WTC11 (cell line): ENCODE measurements around the gene RPL10A. TPM values are rescaled to one million over a fixed set of nuclear protein-coding genes. Genes with fewer than 3 reads are reported as not detected.
A peak's percentile ranks its signal among the peaks of the same experiment; 100 is the strongest.

Experiments
- ATAC-seq: fragments of 200-7000 bp; cut with Tn5 transposase; 2 replicates; pipeline ENCODE4 v1.10.0; 2021; ENCODE audit warnings: mild to moderate bottlenecking, moderate library complexity
- CTCF ChIA-PET: fragments of 300-600 bp; sonication (Branson Sonifier 250); formaldehyde crosslinking; loops from one replicate; lab custom pipeline; 2021; ENCODE audit warnings: antibody characterized with exemption; lab: Charles Lee
- POLR2A ChIA-PET: fragments of 350-600 bp; sonication (Branson Sonifier 250); formaldehyde crosslinking; loops from one replicate; lab custom pipeline; 2021; ENCODE audit warnings: antibody characterized with exemption; lab: Charles Lee
- DNase-seq: peaks from one replicate; pipeline ENCODE4 v3.0.0; 2021; ENCODE audit warnings: low spot score
- H3K27ac Mint-ChIP-seq: 2 replicates; pipeline ENCODE4 v1.8.0; 2021; ENCODE audit warnings: mixed read lengths
- H3K27me3 Mint-ChIP-seq: 2 replicates; pipeline ENCODE4 v1.8.0; 2021; ENCODE audit warnings: low read depth, mild to moderate bottlenecking, moderate library complexity, mixed read lengths
- H3K36me3 Mint-ChIP-seq: 2 replicates; pipeline ENCODE4 v1.8.0; 2021; ENCODE audit warnings: mixed read lengths
- H3K4me1 Mint-ChIP-seq: 2 replicates; pipeline ENCODE4 v1.8.0; 2022; ENCODE audit warnings: mixed read lengths
- H3K4me3 Mint-ChIP-seq: 2 replicates; pipeline ENCODE4 v1.8.0; 2021; ENCODE audit warnings: mild to moderate bottlenecking, moderate library complexity, mixed read lengths
- H3K9me3 Mint-ChIP-seq: 2 replicates; pipeline ENCODE4 v1.8.0; 2021; ENCODE audit warnings: mixed read lengths
- EMX1 ChIP-seq: fragments of 250-450 bp; sonication (Bioruptor Pico); IDR thresholded peaks from 2 replicates; pipeline ENCODE4 v1.8.0; 2021; ENCODE audit warnings: mild to moderate bottlenecking
- ESRRA ChIP-seq: sonication (generic); formaldehyde crosslinking; IDR thresholded peaks from 2 replicates; pipeline ENCODE4 v1.8.1; 2022; ENCODE audit warnings: mild to moderate bottlenecking, missing genetic modification reagents, borderline replicate concordance
- ETV6 ChIP-seq: sonication (generic); formaldehyde crosslinking; IDR thresholded peaks from 2 replicates; pipeline ENCODE4 v1.8.1; 2022; ENCODE audit warnings: mild to moderate bottlenecking, missing genetic modification reagents
- FOXJ3 ChIP-seq: sonication (generic); formaldehyde crosslinking; IDR thresholded peaks from 2 replicates; pipeline ENCODE4 v1.9.0; 2021; ENCODE audit warnings: missing genetic modification reagents, mild to moderate bottlenecking, borderline replicate concordance
- TCF7 ChIP-seq: sonication (generic); formaldehyde crosslinking; IDR thresholded peaks from 2 replicates; pipeline ENCODE4 v1.8.0; 2022; ENCODE audit warnings: mild to moderate bottlenecking, low read depth, missing genetic modification reagents, moderate library complexity
- ZNF121 ChIP-seq: sonication (generic); formaldehyde crosslinking; IDR thresholded peaks from 2 replicates; pipeline ENCODE4 v1.8.0; 2023; ENCODE audit warnings: missing genetic modification reagents
- ZNF219 ChIP-seq: sonication (generic); formaldehyde crosslinking; IDR thresholded peaks from 2 replicates; pipeline ENCODE4 v1.8.0; 2023; ENCODE audit warnings: missing genetic modification reagents, mild to moderate bottlenecking, borderline replicate concordance
- ZNF396 ChIP-seq: fragments of 250-450 bp; sonication (Bioruptor Pico); IDR thresholded peaks from 2 replicates; pipeline ENCODE4 v1.8.0; 2021; ENCODE audit warnings: mild to moderate bottlenecking, moderate library complexity, borderline replicate concordance
- ZNF423 ChIP-seq: fragments of 250-450 bp; sonication (Bioruptor Pico); IDR thresholded peaks from 2 replicates; pipeline ENCODE4 v2.1.2; 2022; ENCODE audit warnings: mild to moderate bottlenecking, moderate library complexity
- ZNF671 ChIP-seq: fragments of 250-450 bp; sonication (Bioruptor Pico); IDR thresholded peaks from 2 replicates; pipeline ENCODE4 v1.8.0; 2021; ENCODE audit warnings: mild to moderate bottlenecking
- total RNA-seq: library from RNA; stranded (reverse); gene quantifications from 3 replicates; pipeline ENCODE4 v1.2.3, GENCODE V29; 2021
- TF ChIP-seq, protein P1 (sequence below): sonication (generic); formaldehyde crosslinking; IDR thresholded peaks from 2 replicates; pipeline ENCODE4 v1.8.0; 2023; ENCODE audit warnings: missing genetic modification reagents, mild to moderate bottlenecking, borderline replicate concordance
- TF ChIP-seq, protein P2 (sequence below): sonication (generic); formaldehyde crosslinking; IDR thresholded peaks from 2 replicates; pipeline ENCODE4 v1.8.1; 2022; ENCODE audit warnings: mild to moderate bottlenecking, missing genetic modification reagents, moderate library complexity, borderline replicate concordance
- TF ChIP-seq, protein P3 (sequence below): fragments of 250-450 bp; sonication (Bioruptor Pico); conservative IDR thresholded peaks from 2 replicates; pipeline ENCODE4 v1.9.0; 2021; ENCODE audit warnings: mild to moderate bottlenecking
- TF ChIP-seq, protein P4 (sequence below): fragments of 250-450 bp; sonication (Bioruptor Pico); IDR thresholded peaks from 2 replicates; pipeline ENCODE4 v1.9.0; 2021; ENCODE audit warnings: mild to moderate bottlenecking

Gene RPL10A
- total RNA-seq, 1 experiment from 2014 or later, result 1,829 TPM

DNA sequence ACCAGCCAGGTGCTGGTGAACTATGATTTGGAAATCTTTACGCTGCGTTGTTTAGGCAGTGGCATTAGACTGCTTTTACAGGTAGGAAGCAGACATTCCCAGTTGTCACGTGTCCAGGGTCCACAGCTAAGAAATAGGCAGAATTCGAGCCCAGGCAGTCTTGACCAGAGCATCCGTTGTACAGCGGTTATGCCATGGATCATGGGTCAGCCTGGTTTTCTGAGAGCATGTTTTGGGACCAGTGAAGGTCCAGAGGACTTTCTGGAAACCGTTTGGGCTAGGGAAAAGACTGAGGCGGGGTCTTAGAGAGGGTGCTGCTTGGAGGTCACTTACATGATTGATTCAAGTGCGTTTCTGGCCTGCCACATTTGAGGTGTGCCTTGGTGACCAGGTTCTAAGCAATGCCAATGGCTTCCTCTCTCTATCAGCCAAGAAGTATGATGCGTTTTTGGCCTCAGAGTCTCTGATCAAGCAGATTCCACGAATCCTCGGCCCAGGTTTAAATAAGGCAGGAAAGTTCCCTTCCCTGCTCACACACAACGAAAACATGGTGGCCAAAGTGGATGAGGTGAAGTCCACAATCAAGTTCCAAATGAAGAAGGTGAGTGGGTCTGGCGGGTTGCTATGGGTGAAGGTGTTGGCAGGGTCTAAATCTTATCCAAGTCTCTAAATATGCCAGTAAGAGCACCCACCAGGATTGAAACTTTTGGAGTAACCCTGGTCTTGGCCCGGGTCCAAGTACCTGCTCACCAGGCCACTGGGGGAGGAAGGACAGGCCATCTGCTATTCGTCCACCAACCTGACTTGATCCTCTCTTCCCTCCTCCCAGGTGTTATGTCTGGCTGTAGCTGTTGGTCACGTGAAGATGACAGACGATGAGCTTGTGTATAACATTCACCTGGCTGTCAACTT is 1.8 kb downstream of the RPL10A start (continued):
- TF ChIP-seq, protein P1, sequence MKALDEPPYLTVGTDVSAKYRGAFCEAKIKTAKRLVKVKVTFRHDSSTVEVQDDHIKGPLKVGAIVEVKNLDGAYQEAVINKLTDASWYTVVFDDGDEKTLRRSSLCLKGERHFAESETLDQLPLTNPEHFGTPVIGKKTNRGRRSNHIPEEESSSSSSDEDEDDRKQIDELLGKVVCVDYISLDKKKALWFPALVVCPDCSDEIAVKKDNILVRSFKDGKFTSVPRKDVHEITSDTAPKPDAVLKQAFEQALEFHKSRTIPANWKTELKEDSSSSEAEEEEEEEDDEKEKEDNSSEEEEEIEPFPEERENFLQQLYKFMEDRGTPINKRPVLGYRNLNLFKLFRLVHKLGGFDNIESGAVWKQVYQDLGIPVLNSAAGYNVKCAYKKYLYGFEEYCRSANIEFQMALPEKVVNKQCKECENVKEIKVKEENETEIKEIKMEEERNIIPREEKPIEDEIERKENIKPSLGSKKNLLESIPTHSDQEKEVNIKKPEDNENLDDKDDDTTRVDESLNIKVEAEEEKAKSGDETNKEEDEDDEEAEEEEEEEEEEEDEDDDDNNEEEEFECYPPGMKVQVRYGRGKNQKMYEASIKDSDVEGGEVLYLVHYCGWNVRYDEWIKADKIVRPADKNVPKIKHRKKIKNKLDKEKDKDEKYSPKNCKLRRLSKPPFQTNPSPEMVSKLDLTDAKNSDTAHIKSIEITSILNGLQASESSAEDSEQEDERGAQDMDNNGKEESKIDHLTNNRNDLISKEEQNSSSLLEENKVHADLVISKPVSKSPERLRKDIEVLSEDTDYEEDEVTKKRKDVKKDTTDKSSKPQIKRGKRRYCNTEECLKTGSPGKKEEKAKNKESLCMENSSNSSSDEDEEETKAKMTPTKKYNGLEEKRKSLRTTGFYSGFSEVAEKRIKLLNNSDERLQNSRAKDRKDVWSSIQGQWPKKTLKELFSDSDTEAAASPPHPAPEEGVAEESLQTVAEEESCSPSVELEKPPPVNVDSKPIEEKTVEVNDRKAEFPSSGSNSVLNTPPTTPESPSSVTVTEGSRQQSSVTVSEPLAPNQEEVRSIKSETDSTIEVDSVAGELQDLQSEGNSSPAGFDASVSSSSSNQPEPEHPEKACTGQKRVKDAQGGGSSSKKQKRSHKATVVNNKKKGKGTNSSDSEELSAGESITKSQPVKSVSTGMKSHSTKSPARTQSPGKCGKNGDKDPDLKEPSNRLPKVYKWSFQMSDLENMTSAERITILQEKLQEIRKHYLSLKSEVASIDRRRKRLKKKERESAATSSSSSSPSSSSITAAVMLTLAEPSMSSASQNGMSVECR (CRISPR knock-in tag), result no peak
- peak; percentile 46; the same call in 1 of the 2 replicates for TF ChIP-seq EMX1
- TF ChIP-seq FOXJ3 (CRISPR knock-in tag), result no peak
- TF ChIP-seq, protein P2, sequence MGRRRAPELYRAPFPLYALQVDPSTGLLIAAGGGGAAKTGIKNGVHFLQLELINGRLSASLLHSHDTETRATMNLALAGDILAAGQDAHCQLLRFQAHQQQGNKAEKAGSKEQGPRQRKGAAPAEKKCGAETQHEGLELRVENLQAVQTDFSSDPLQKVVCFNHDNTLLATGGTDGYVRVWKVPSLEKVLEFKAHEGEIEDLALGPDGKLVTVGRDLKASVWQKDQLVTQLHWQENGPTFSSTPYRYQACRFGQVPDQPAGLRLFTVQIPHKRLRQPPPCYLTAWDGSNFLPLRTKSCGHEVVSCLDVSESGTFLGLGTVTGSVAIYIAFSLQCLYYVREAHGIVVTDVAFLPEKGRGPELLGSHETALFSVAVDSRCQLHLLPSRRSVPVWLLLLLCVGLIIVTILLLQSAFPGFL (CRISPR knock-in tag), result no peak

DNA sequence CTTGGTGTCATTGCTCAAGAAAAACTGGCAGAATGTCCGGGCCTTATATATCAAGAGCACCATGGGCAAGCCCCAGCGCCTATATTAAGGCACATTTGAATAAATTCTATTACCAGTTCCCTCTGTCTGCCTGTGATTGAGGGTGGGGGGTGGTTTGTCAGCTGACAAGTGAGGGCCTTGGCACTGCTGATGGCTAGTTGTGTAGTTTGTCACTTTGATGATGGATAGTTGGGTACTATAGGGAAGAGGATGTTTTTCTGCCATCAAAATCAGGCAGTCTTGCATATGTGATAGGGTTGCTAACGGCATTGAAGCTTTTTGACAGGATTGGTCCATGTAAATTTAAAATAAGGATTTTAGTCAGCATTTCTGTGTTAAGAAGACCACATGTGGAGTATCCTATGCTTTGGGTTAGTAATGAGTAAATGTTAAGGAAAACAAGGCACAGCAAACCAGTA is 2.5 kb downstream of the RPL10A start:
- Mint-ChIP-seq H3K9me3 (no peaks in the 10 kb centered on the region), H3K27me3 (peaks cover 13% of the 10 kb centered on the region), H3K36me3 (peaks cover 58% of the 10 kb centered on the region), H3K4me1 (peaks cover 47% of the 10 kb centered on the region), H3K4me3 (peak overlapping the region; percentile 95), H3K27ac (peak overlapping the region; percentile 97)
- ATAC-seq (no peak), DNase-seq (no peak)
- ChIA-PET CTCF (interaction anchor here (1.1 to 1.8 kb wide), 4 partner anchors 21 to 128 kb away, joined by 5 to 8 read pairs (median 6); partner anchors contain the start of gene PPARD), POLR2A (interaction anchor here (1.1 to 7.9 kb wide), 4 partner anchors 15 to 27 kb away, joined by 3 to 54 read pairs (median 36); partner anchors contain the start of gene TEAD3)
- no peak for TF ChIP-seq ESRRA
- TF ChIP-seq ETV6, result no peak
- TF ChIP-seq ZNF671 (CRISPR knock-in tag), result peak; percentile 8; the same call in 1 of the 2 replicates
- TF ChIP-seq, protein P3, sequence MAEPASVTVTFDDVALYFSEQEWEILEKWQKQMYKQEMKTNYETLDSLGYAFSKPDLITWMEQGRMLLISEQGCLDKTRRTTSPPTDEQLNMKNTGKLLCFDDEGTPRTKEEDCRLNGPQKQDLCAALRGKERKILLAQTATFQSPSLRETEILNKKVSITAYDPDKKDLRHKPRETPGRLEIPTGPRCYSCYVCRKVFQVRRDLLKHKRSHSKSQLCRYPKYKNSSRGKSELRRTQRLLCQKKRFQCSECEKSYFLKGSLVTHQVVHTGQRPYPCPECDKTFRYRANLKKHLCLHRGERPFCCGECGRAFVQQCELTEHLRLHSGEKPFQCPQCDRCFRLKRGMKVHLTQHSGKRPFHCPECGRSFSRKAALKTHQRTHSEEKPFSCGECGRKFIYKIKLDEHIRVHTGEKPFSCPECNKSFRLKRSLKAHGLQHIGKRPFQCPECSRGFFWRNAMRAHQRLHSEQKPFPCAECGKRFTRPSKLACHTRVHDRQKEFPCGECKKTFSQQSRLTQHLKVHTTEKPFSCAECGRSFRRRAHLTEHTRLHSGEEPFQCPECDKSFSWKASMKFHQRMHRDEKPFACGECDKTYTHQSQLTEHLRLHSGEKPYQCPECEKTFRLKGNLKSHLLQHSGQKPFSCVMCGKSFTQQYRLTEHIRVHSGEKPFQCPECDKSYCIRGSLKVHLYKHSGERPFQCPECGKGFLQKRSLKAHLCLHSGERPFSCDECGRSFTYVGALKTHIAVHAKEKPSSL (CRISPR knock-in tag), result peak; percentile 77; the same call in 1 of the 2 replicates
- no peak for TF ChIP-seq ZNF423
- no peak for TF ChIP-seq TCF7 (CRISPR knock-in tag)
- no peak for TF ChIP-seq ZNF121 (CRISPR knock-in tag)
- no peak for TF ChIP-seq ZNF219
- no peak for TF ChIP-seq ZNF396 (CRISPR knock-in tag)
- TF ChIP-seq, protein P4, sequence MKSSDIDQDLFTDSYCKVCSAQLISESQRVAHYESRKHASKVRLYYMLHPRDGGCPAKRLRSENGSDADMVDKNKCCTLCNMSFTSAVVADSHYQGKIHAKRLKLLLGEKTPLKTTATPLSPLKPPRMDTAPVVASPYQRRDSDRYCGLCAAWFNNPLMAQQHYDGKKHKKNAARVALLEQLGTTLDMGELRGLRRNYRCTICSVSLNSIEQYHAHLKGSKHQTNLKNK (CRISPR knock-in tag), result 0 out of 2 replicates have a peak, but pooled peaks have one; percentile 52
- 0 out of 2 replicates have a peak, but pooled peaks have one; percentile 7 for TF ChIP-seq EMX1
